HEK293 (cell line): Measurements from ENCODE around the gene SERPINA1.

Source experiments
- CTCF ChIA-PET: fragments of 350-600 bp; formaldehyde crosslinking; extraction: SDS; loops from one replicate; lab custom pipeline; 2021; ENCODE audit warnings: antibody characterized with exemption; lab: Yijun Ruan, JAX
- POLR2A ChIA-PET: fragments of 300-600 bp; formaldehyde crosslinking; extraction: SDS; loops from one replicate; lab custom pipeline; 2020; ENCODE audit warnings: antibody characterized with exemption, inconsistent platforms; lab: Yijun Ruan, JAX
- H3K27ac ChIP-seq: fragments of 200-500 bp; sonication (Bioruptor generic); 2 replicates; pipeline ENCODE4 v1.5.1; 2014; ENCODE audit warnings: low read depth, low read length, control low read depth, inconsistent platforms; ENCODE audit errors: extremely low read depth
- H3K36me3 ChIP-seq, 2 experiments: fragments of 200-500 bp in 1 of 2; sonication (Bioruptor generic) in 1 of 2; 1 replicate in 1 of 2; 2 replicates in 1 of 2; pipeline ENCODE4 v1.5.1; 2014 to 2017; ENCODE audit warnings: inconsistent platforms in 2 of 2, low read length in 2 of 2; ENCODE audit not compliant: control insufficient read depth in 2 of 2, insufficient read depth in 1 of 2
- H3K4me1 ChIP-seq: fragments of 200-500 bp; sonication (Bioruptor generic); 2 replicates; pipeline ENCODE4 v1.5.1; 2014; ENCODE audit warnings: mild to moderate bottlenecking, low read length, inconsistent platforms; ENCODE audit not compliant: control insufficient read depth, insufficient read depth
- H3K4me3 ChIP-seq: 2 replicates; pipeline ENCODE4 v1.5.1; 2011; ENCODE audit warnings: low read depth, mild to moderate bottlenecking, control low read depth, low read length, moderate library complexity
- H3K9me3 ChIP-seq: fragments of 200-500 bp; sonication (Bioruptor generic); 2 replicates; pipeline ENCODE4 v1.5.1; 2014; ENCODE audit warnings: low read depth, low read length, inconsistent platforms; ENCODE audit not compliant: control insufficient read depth, insufficient read depth
- EGR2 ChIP-seq: fragments of 450-650 bp; formaldehyde crosslinking; IDR thresholded peaks from 2 replicates; pipeline ENCODE4 v1.5.1; 2016; ENCODE audit warnings: low read depth, missing biosample characterization, missing genetic modification characterization
- GLIS1 ChIP-seq: fragments of 450-650 bp; formaldehyde crosslinking; IDR thresholded peaks from 2 replicates; pipeline ENCODE4 v1.5.1; 2016; ENCODE audit warnings: missing biosample characterization, missing genetic modification characterization
- HOXC10 ChIP-seq: sonication (generic); formaldehyde crosslinking; IDR thresholded peaks from 2 replicates; pipeline ENCODE4 v1.8.1; 2023; ENCODE audit warnings: mild to moderate bottlenecking, missing genetic modification reagents
- INSM2 ChIP-seq: fragments of 450-650 bp; formaldehyde crosslinking; IDR thresholded peaks from 2 replicates; pipeline ENCODE4 v1.5.1; 2016; ENCODE audit warnings: missing biosample characterization, missing genetic modification characterization
- KLF1 ChIP-seq: fragments of 450-650 bp; formaldehyde crosslinking; IDR thresholded peaks from 2 replicates; pipeline ENCODE4 v1.5.1; 2016; ENCODE audit warnings: missing biosample characterization, missing genetic modification characterization
- KLF8 ChIP-seq: fragments of 450-650 bp; formaldehyde crosslinking; IDR thresholded peaks from 2 replicates; pipeline ENCODE4 v1.5.1; 2016; ENCODE audit warnings: missing biosample characterization, missing genetic modification characterization
- KLF9 ChIP-seq: fragments of 450-650 bp; formaldehyde crosslinking; IDR thresholded peaks from 2 replicates; pipeline ENCODE4 v1.5.1; 2016; ENCODE audit warnings: missing biosample characterization, missing genetic modification characterization, low read depth
- MEIS1 ChIP-seq: sonication (generic); formaldehyde crosslinking; IDR thresholded peaks from 2 replicates; pipeline ENCODE4 v1.8.1; 2022; ENCODE audit warnings: missing genetic modification reagents, mild to moderate bottlenecking, borderline replicate concordance
- MZF1 ChIP-seq: fragments of 450-650 bp; formaldehyde crosslinking; IDR thresholded peaks from 2 replicates; pipeline ENCODE4 v1.5.1; 2017; ENCODE audit warnings: missing biosample characterization, missing genetic modification characterization, borderline replicate concordance
- SP2 ChIP-seq: fragments of 450-650 bp; formaldehyde crosslinking; IDR thresholded peaks from 2 replicates; pipeline ENCODE4 v1.5.1; 2016; ENCODE audit warnings: missing biosample characterization, missing genetic modification characterization
- TSHZ1 ChIP-seq: fragments of 450-650 bp; formaldehyde crosslinking; IDR thresholded peaks from 2 replicates; pipeline ENCODE4 v1.5.1; 2016; ENCODE audit warnings: missing biosample characterization, missing genetic modification characterization, borderline replicate concordance
- ZBTB17 ChIP-seq: fragments of 450-650 bp; formaldehyde crosslinking; IDR thresholded peaks from 2 replicates; pipeline ENCODE4 v1.5.1; 2016; ENCODE audit warnings: missing biosample characterization, missing genetic modification characterization
- ZBTB21 ChIP-seq: fragments of 450-650 bp; formaldehyde crosslinking; IDR thresholded peaks from 2 replicates; pipeline ENCODE4 v1.5.1; 2017; ENCODE audit warnings: missing biosample characterization, missing genetic modification characterization
- ZBTB7A ChIP-seq: fragments of 450-650 bp; formaldehyde crosslinking; IDR thresholded peaks from 2 replicates; pipeline ENCODE4 v1.5.1; 2016; ENCODE audit warnings: low read depth, missing biosample characterization, missing genetic modification characterization
- ZFHX2 ChIP-seq: fragments of 450-650 bp; formaldehyde crosslinking; conservative IDR thresholded peaks from 2 replicates; pipeline ENCODE4 v1.5.1; 2016; ENCODE audit warnings: missing biosample characterization, missing genetic modification characterization
- ZFP69B ChIP-seq: fragments of 450-650 bp; formaldehyde crosslinking; IDR thresholded peaks from 2 replicates; pipeline ENCODE4 v1.5.1; 2016; ENCODE audit warnings: missing biosample characterization, missing genetic modification characterization
- ZNF132 ChIP-seq: fragments of 450-650 bp; formaldehyde crosslinking; IDR thresholded peaks from 2 replicates; pipeline ENCODE4 v1.5.1; 2017; ENCODE audit warnings: missing biosample characterization, missing genetic modification characterization, borderline replicate concordance
- ZNF184 ChIP-seq: fragments of 450-650 bp; IDR thresholded peaks from 2 replicates; pipeline ENCODE4 v1.5.1; 2018; ENCODE audit warnings: missing biosample characterization, mild to moderate bottlenecking, missing genetic modification characterization
- ZNF2 ChIP-seq: fragments of 450-650 bp; formaldehyde crosslinking; IDR thresholded peaks from 2 replicates; pipeline ENCODE4 v1.5.1; 2016; ENCODE audit warnings: missing biosample characterization, missing genetic modification characterization
- ZNF202 ChIP-seq: fragments of 450-650 bp; formaldehyde crosslinking; IDR thresholded peaks from 2 replicates; pipeline ENCODE4 v1.5.1; 2016; ENCODE audit warnings: missing biosample characterization, missing genetic modification characterization, borderline replicate concordance
- ZNF292 ChIP-seq: fragments of 450-650 bp; formaldehyde crosslinking; IDR thresholded peaks from 2 replicates; pipeline ENCODE4 v1.5.1; 2016; ENCODE audit warnings: low read depth, missing biosample characterization, missing genetic modification characterization, borderline replicate concordance
- ZNF302 ChIP-seq: fragments of 450-650 bp; formaldehyde crosslinking; IDR thresholded peaks from 2 replicates; pipeline ENCODE4 v1.5.1; 2016; ENCODE audit warnings: missing biosample characterization, missing genetic modification characterization, low read depth
- ZNF350 ChIP-seq: fragments of 450-650 bp; formaldehyde crosslinking; IDR thresholded peaks from 2 replicates; pipeline ENCODE4 v1.5.0; 2017; ENCODE audit warnings: missing biosample characterization, mild to moderate bottlenecking, missing genetic modification characterization
- ZNF366 ChIP-seq: fragments of 450-650 bp; formaldehyde crosslinking; conservative IDR thresholded peaks from 2 replicates; pipeline ENCODE4 v1.5.1; 2016; ENCODE audit warnings: missing biosample characterization, missing genetic modification characterization
- ZNF48 ChIP-seq: fragments of 450-650 bp; formaldehyde crosslinking; IDR thresholded peaks from 2 replicates; pipeline ENCODE4 v1.5.1; 2016; ENCODE audit warnings: missing biosample characterization, missing genetic modification characterization
- ZNF530 ChIP-seq: fragments of 450-650 bp; formaldehyde crosslinking; IDR thresholded peaks from 2 replicates; pipeline ENCODE4 v1.5.1; 2016; ENCODE audit warnings: low read depth, missing biosample characterization, missing genetic modification characterization
- ZNF558 ChIP-seq: fragments of 450-650 bp; formaldehyde crosslinking; IDR thresholded peaks from 2 replicates; pipeline ENCODE4 v1.5.1; 2016; ENCODE audit warnings: missing biosample characterization, missing genetic modification characterization
- ZNF560 ChIP-seq: fragments of 450-650 bp; formaldehyde crosslinking; IDR thresholded peaks from 2 replicates; pipeline ENCODE4 v1.5.1; 2017; ENCODE audit warnings: missing biosample characterization, missing genetic modification characterization, borderline replicate concordance
- ZNF596 ChIP-seq: fragments of 450-650 bp; IDR thresholded peaks from 2 replicates; pipeline ENCODE4 v1.5.0; 2018; ENCODE audit warnings: missing biosample characterization, mild to moderate bottlenecking, missing genetic modification characterization, moderate library complexity
- ZNF658 ChIP-seq: fragments of 450-650 bp; formaldehyde crosslinking; IDR thresholded peaks from 2 replicates; pipeline ENCODE4; 2016; ENCODE audit warnings: missing biosample characterization, missing genetic modification characterization
- ZNF792 ChIP-seq: fragments of 450-650 bp; formaldehyde crosslinking; IDR thresholded peaks from 2 replicates; pipeline ENCODE4 v1.5.1; 2016; ENCODE audit warnings: missing biosample characterization, missing genetic modification characterization
- ZNF837 ChIP-seq: fragments of 450-650 bp; formaldehyde crosslinking; IDR thresholded peaks from 2 replicates; pipeline ENCODE4 v1.5.1; 2016; ENCODE audit warnings: missing biosample characterization, missing genetic modification characterization
- ZSCAN5A ChIP-seq: fragments of 450-650 bp; formaldehyde crosslinking; IDR thresholded peaks from 2 replicates; pipeline ENCODE4 v1.5.1; 2016; ENCODE audit warnings: missing biosample characterization, missing genetic modification characterization

Gene SERPINA1

GRCh38 chr14:94342334-94342934 lies 46.0 kb downstream of the SERPINA1 start (continued):
- TF ChIP-seq TSHZ1 (peak; percentile 70; the same call in 1 of the 2 replicates), ZBTB7A (tag by site-specific recombination) (no peak), GLIS1 (tag by site-specific recombination) (peak; percentile 45), KLF9 (tag by site-specific recombination) (peak; percentile 43; the same call in 1 of the 2 replicates), KLF8 (peak; percentile 60), ZNF837 (no peak), KLF1 (tag by site-specific recombination) (peak; percentile 70), ZNF366 (peak; percentile 80), ZFP69B (peak; percentile 66; the same call in 1 of the 2 replicates)

- ChIA-PET POLR2A (no interaction called here), CTCF (interaction anchor here (0.5 kb wide), 2 partner anchors 812 to 1390 kb away, joined by 3 to 4 read pairs; no protein-coding TSS in a partner anchor)
- Histone ChIP-seq H3K9me3 (no peaks in the 10 kb centered on the region), H3K4me3 (no peak overlapping the region), H3K36me3 (no peaks in the 10 kb centered on the region), H3K4me1 (no peaks in the 10 kb centered on the region; the same call in 1 of the 2 replicates), H3K27ac (no peak overlapping the region)
- no peak for TF ChIP-seq ZNF2
- peak; percentile 73; the same call in 1 of the 2 replicates for TF ChIP-seq ZNF560
- no peak for TF ChIP-seq INSM2 (tag by site-specific recombination)
- no peak for TF ChIP-seq ZNF202
- peak; percentile 93 for TF ChIP-seq ZFHX2 (tag by site-specific recombination)
- TF ChIP-seq ZNF792 (tag by site-specific recombination) = no peak
- no peak for TF ChIP-seq ZNF292
- TF ChIP-seq MEIS1 (CRISPR knock-in tag) = no peak
- no peak for TF ChIP-seq ZNF184
- TF ChIP-seq MZF1 (tag by site-specific recombination) = no peak
- no peak for TF ChIP-seq ZNF558 (tag by site-specific recombination)
- no peak for TF ChIP-seq ZNF302 (tag by site-specific recombination)
- TF ChIP-seq KLF8 = no peak
- TF ChIP-seq ZNF530 (tag by site-specific recombination) = no peak
- no peak for TF ChIP-seq ZNF132 (tag by site-specific recombination)
- no peak for TF ChIP-seq ZSCAN5A (tag by site-specific recombination)
- TF ChIP-seq HOXC10 (CRISPR knock-in tag) = no peak
- 0 out of 2 replicates have a peak, but pooled peaks have one; percentile 12 for TF ChIP-seq ZBTB21 (tag by site-specific recombination)
- TF ChIP-seq EGR2 (tag by site-specific recombination) = peak; percentile 75
- no peak for TF ChIP-seq ZNF48 (tag by site-specific recombination)
- no peak for TF ChIP-seq ZBTB17 (tag by site-specific recombination)
- TF ChIP-seq SP2 (tag by site-specific recombination) = no peak
- TF ChIP-seq ZNF596 (tag by site-specific recombination) = no peak
- no peak for TF ChIP-seq ZNF350 (tag by site-specific recombination)
- no peak for TF ChIP-seq ZNF658 (tag by site-specific recombination)
These were observed 46.6 kb downstream of the SERPINA1 start for GRCh38 chr14:94341656-94342333.
